ENCODE data around the gene KAZN.

GRCh38 chr1:14600405-14601112 lies 2.1 kb downstream of the KAZN start:
- TF ChIP-seq POLR2A (IDR thresholded peaks at IDR 0.05) (no peak), CTCF (IDR thresholded peaks at IDR 0.05) (no peak), EP300 (IDR thresholded peaks at IDR 0.05) (no peak)
